ENCODE data around the gene LENG8. TPM values are rescaled to one million over a fixed set of nuclear protein-coding genes. Genes with fewer than 3 reads are reported as not detected.

Gene LENG8
- total and polyA plus RNA-seq, 7 donors: 21.7 to 60.2 (median 28.6) TPM

DNA sequence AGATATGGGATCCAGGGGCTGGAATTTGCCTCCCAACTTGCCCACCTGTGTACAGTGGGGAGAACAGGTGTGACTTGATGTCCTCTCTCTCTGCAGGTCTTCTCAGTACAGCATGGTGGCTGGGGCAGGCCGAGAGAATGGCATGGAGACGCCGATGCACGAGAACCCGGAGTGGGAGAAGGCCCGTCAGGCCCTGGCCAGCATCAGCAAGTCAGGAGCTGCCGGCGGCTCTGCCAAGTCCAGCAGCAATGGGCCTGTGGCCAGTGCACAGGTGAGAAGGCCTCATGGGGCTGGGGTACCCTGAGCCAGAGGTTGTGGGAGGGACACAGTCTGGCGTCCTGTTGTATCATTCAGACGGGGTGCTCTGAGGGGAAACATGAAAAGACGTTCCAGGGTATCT is 3.0 kb downstream of the LENG8 start:
- peaks cover 12 to 65% of the 10 kb centered on the region in 2 donors for H3K36me3 ChIP-seq (ENCODE audit: insufficient read depth in 1 of 2, low read depth in 1 of 2)
- TF ChIP-seq, protein P1, sequence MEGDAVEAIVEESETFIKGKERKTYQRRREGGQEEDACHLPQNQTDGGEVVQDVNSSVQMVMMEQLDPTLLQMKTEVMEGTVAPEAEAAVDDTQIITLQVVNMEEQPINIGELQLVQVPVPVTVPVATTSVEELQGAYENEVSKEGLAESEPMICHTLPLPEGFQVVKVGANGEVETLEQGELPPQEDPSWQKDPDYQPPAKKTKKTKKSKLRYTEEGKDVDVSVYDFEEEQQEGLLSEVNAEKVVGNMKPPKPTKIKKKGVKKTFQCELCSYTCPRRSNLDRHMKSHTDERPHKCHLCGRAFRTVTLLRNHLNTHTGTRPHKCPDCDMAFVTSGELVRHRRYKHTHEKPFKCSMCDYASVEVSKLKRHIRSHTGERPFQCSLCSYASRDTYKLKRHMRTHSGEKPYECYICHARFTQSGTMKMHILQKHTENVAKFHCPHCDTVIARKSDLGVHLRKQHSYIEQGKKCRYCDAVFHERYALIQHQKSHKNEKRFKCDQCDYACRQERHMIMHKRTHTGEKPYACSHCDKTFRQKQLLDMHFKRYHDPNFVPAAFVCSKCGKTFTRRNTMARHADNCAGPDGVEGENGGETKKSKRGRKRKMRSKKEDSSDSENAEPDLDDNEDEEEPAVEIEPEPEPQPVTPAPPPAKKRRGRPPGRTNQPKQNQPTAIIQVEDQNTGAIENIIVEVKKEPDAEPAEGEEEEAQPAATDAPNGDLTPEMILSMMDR (IDR thresholded peaks at IDR 0.05): no peak
- no peak overlapping the region for H3K27ac ChIP-seq
- no peaks in the 10 kb centered on the region for H3K9me3 ChIP-seq
- no peak overlapping the region for H3K4me3 ChIP-seq
- H3K4me1 ChIP-seq: peaks cover 25% of the 10 kb centered on the region
- 81 to 83% (median 82%) methylated on average over 11 of the region's 11 CpGs for WGBS, 3 donors
- no peaks in the 10 kb centered on the region for H3K27me3 ChIP-seq (ENCODE audit: insufficient read depth in 3 of 3, low read length in 2 of 3)
- ATAC-seq (no peak), DNase-seq (peak in 1 of 2 donors; percentile 13)
- intact Hi-C loops (cut with DNase I): no loop called here

DNA sequence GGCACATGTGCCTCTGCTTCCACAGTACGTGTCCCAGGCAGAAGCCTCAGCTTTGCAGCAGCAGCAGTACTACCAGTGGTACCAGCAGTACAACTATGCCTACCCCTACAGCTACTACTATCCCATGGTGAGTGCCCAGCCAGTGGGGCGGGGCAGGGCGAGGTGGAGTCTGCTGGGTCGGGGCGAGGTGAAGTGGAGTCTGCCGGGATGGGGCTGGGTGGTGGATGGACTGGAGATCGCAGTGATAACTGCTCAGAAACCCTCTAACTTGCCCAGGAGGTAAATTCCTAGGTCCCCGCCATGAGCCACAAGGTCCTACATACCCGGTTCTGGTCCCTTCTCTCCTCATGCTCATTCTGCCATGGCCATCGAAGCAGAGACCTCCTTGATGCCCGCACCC is 3.6 kb downstream of the LENG8 start:
- WGBS, 3 donors: 87 to 92% (median 91%) methylated on average over 11 of the region's 11 CpGs
- H3K27ac ChIP-seq: no peak overlapping the region
- H3K4me1 ChIP-seq: peaks cover 21% of the 10 kb centered on the region
- intact Hi-C loops (cut with DNase I): no loop called here
- no peak overlapping the region for H3K4me3 ChIP-seq
- no peaks in the 10 kb centered on the region for H3K9me3 ChIP-seq
- no peaks in the 10 kb centered on the region for H3K27me3 ChIP-seq (ENCODE audit: insufficient read depth in 3 of 3, low read length in 2 of 3)
- DNase-seq (no peak), ATAC-seq (no peak)
- TF ChIP-seq, protein P1 (IDR thresholded peaks at IDR 0.05): no peak
- peaks cover 12 to 72% of the 10 kb centered on the region in 2 donors for H3K36me3 ChIP-seq (ENCODE audit: insufficient read depth in 1 of 2, low read depth in 1 of 2)

DNA sequence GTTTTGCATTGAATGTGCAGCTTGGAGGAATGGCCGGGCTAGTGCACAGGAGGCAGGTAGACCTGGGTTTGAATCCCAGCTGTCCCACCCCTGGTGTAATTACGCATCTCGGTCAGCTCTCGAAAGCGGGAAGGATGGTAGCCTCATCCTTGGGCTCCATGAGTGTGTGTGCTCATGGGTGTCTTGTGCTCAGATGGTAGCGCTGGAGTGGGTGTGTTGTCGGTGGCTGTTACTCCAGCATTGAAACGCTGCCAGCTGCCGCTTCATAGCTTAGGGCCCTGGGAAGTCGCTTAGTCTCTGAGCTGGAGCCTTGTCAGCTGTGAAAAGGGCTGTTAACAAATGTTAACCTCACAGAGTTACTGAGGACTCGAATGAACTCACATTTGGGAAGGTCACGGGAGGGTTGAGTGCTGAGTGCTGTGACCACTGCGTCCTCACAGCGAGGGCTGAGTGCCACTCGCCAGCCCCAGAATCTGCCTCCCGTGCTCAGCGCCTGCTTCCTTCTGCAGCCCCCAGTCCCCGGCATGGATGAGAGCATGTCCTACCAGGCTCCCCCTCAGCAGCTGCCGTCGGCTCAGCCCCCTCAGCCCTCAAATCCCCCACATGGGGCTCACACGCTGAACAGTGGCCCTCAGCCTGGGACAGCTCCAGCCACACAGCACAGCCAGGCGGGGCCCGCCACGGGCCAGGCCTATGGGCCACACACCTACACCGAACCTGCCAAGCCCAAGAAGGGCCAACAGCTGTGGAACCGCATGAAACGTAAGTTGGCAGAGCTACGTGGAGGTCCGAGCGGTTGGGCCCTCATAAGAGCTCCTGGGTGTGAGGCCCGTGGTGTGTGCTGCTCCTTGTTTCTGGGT is 5.2 kb downstream of the LENG8 start:
- no peak overlapping the region for H3K27ac ChIP-seq
- H3K4me3 ChIP-seq: no peak overlapping the region
- intact Hi-C loops (cut with DNase I): no loop called here
- peaks cover 16 to 87% of the 10 kb centered on the region in 2 donors for H3K36me3 ChIP-seq (ENCODE audit: insufficient read depth in 1 of 2, low read depth in 1 of 2)
- H3K27me3 ChIP-seq (ENCODE audit: insufficient read depth in 3 of 3, low read length in 2 of 3): no peaks in the 10 kb centered on the region
- no peaks in the 10 kb centered on the region for H3K9me3 ChIP-seq
- peaks cover 21% of the 10 kb centered on the region for H3K4me1 ChIP-seq
- DNase-seq: peak in 1 of 2 donors; percentile 43
- TF ChIP-seq, protein P1 (IDR thresholded peaks at IDR 0.05): no peak
- no peak for ATAC-seq
- 89 to 91% (median 89%) methylated on average over 27 to 31 of the region's 31 CpGs for WGBS, 3 donors

DNA sequence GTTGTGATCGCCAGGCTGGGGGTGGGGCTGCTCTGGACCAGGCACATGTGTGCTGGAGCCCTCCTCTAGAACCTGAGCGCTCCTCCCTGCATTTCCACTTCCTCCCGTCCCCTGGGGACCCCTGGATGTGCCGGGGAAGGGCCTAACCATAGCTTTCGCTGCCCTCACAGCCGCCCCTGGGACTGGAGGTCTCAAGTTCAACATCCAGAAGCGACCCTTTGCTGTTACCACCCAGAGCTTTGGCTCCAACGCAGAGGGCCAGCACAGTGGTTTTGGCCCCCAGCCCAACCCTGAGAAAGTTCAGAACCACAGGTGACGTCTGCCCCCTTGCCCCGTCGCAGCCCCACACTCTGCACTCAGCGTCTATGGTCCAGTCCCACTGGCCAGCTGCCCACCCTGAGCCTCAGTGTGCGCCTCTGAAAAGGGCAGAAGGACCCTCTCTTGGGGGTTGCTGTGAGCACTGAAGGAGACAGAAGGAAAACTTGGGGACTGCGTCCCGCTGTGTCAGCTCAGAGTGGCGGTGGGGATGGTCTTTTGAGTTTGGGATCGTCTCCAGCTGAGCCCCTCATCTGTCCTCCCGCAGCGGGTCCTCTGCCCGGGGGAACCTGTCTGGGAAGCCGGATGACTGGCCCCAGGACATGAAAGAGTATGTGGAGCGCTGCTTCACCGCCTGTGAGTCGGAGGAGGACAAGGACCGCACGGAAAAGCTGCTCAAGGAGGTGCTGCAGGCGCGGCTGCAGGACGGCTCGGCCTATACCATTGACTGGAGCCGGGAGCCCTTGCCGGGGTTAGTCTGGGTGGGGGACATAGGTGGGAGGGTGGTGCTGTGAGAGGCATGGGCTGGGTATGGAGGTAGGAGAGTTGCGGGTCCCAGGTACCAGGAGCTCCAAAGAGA is 6.0 kb downstream of the LENG8 start:
- DNase-seq (peak; percentile 15 to 50), ATAC-seq (no peak)
- Histone ChIP-seq H3K4me1 (peaks cover 20% of the 10 kb centered on the region), H3K27me3 (ENCODE audit: insufficient read depth in 3 of 3, low read length in 2 of 3) (no peaks in the 10 kb centered on the region), H3K36me3 (ENCODE audit: insufficient read depth in 1 of 2, low read depth in 1 of 2) (peaks cover 16 to 96% of the 10 kb centered on the region in 2 donors), H3K4me3 (no peak overlapping the region), H3K9me3 (no peaks in the 10 kb centered on the region), H3K27ac (no peak overlapping the region)
- TF ChIP-seq, protein P1 (IDR thresholded peaks at IDR 0.05): no peak
- intact Hi-C loops (cut with DNase I): no loop called here
- WGBS, 3 donors: 86 to 90% (median 89%) methylated on average over 33 of the region's 33 CpGs
